Mucosa of descending colon (tissue), 3 donors: ENCODE measurements around the gene BLOC1S2. TPM values are rescaled to one million over a fixed set of nuclear protein-coding genes. Genes with fewer than 3 reads are reported as not detected.

Experiments used
- ATAC-seq: fragments of 200-7000 bp; cut with Tn5 transposase; one replicate; pipeline ENCODE4 v1.9.1; 2020; ENCODE audit warnings: mild to moderate bottlenecking, moderate library complexity
- DNase-seq, 3 donors: peaks; one replicate each; pipeline ENCODE4 v3.0.0-alpha.2; 2020
- H3K36me3 ChIP-seq: fragments of 200-600 bp; one replicate; pipeline ENCODE4 v1.8.0; 2021; ENCODE audit warnings: low read depth, mild to moderate bottlenecking
- H3K4me1 ChIP-seq: fragments of 200-600 bp; one replicate; pipeline ENCODE4 v1.8.0; 2021; ENCODE audit warnings: low read depth, mild to moderate bottlenecking
- H3K4me3 ChIP-seq: fragments of 200-600 bp; one replicate; pipeline ENCODE4 v1.8.0; 2021; ENCODE audit warnings: mild to moderate bottlenecking
- H3K9me3 ChIP-seq: fragments of 200-600 bp; one replicate; pipeline ENCODE4 v1.8.0; 2021; ENCODE audit warnings: mild to moderate bottlenecking
- intact Hi-C, 2 donors: fragments of 100-400 bp; cut with DNase I in 1 of 2; cut with micrococcal nuclease in 1 of 2; formaldehyde crosslinking; loops; one replicate each; pipeline versions ENCODE4 v1.11.0 to v1.11.1; 2022; cut with DNase I, micrococcal nuclease
- total RNA-seq, 3 donors: library from RNA; stranded (reverse); fragmentation: NEBNext Ultra II Directional in 2 of 3; extraction: Animal tissue kit (Norgen Biotek cat#: 25700) in 2 of 3; gene quantifications; one replicate each; pipeline versions ENCODE4 v1.2.1 to v1.2.4, GENCODE V29; 2021 to 2023
- TF ChIP-seq, protein P1 (sequence below): fragments of 200-600 bp; IDR thresholded peaks from one replicate; pipeline ENCODE4 v1.8.0; 2022; ENCODE audit warnings: antibody characterized with exemption, mild to moderate bottlenecking
- donor health status: DM: no; HTN: no; CAD: no; lungs with moderate emphysema.
- donor health status: DM: no; HTN: no; CAD: no.
- donor health status: DM: no; HTN: yes; CAD: no.

The BLOC1S2 gene
- total RNA-seq, 3 donors from 2014 or later = 17.1 to 23.8 (median 18.9) TPM

DNA sequence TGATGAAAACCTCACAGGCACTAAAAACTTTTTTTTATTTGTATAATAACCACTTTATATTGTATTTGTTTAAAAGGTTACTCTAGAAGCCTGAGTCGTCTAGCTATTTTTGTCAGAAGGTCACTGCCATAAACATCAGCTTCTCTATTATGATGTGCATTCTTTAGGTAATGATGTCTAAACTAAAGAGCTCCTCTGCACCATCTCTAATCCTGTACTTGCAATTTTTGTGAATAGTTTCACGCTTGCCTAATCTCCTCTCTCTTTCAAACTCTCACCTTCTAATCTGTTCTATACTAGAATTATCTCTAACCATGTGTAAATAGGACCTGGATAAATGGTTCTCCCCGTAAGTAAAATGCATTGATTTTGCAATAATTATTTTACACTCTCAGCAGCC, 46.6 kb downstream of the BLOC1S2 start:
- no peak for ATAC-seq
- intact Hi-C loops = no loop called here
- Histone ChIP-seq H3K36me3 (peaks cover 12% of the 10 kb centered on the region), H3K4me1 (no peaks in the 10 kb centered on the region), H3K9me3 (no peaks in the 10 kb centered on the region), H3K4me3 (no peak overlapping the region)
- TF ChIP-seq, protein P1, sequence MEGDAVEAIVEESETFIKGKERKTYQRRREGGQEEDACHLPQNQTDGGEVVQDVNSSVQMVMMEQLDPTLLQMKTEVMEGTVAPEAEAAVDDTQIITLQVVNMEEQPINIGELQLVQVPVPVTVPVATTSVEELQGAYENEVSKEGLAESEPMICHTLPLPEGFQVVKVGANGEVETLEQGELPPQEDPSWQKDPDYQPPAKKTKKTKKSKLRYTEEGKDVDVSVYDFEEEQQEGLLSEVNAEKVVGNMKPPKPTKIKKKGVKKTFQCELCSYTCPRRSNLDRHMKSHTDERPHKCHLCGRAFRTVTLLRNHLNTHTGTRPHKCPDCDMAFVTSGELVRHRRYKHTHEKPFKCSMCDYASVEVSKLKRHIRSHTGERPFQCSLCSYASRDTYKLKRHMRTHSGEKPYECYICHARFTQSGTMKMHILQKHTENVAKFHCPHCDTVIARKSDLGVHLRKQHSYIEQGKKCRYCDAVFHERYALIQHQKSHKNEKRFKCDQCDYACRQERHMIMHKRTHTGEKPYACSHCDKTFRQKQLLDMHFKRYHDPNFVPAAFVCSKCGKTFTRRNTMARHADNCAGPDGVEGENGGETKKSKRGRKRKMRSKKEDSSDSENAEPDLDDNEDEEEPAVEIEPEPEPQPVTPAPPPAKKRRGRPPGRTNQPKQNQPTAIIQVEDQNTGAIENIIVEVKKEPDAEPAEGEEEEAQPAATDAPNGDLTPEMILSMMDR = no peak
- no peak for DNase-seq

GRCh38 chr10:100238429-100238828, 48.1 kb downstream of the BLOC1S2 start:
- ATAC-seq = no peak
- no peak overlapping the region for H3K4me3 ChIP-seq
- TF ChIP-seq, protein P1 = no peak
- H3K36me3 ChIP-seq = peaks cover 11% of the 10 kb centered on the region
- no peaks in the 10 kb centered on the region for H3K9me3 ChIP-seq
- DNase-seq = no peak
- intact Hi-C loops = no loop called here
- H3K4me1 ChIP-seq = no peaks in the 10 kb centered on the region

GRCh38 chr10:100232101-100232500, 54.4 kb downstream of the BLOC1S2 start:
- peaks cover 8% of the 10 kb centered on the region for H3K36me3 ChIP-seq
- no peaks in the 10 kb centered on the region for H3K9me3 ChIP-seq
- TF ChIP-seq, protein P1 = no peak
- intact Hi-C loops = no loop called here
- DNase-seq (no peak), ATAC-seq (no peak)
- no peak overlapping the region for H3K4me3 ChIP-seq
- H3K4me1 ChIP-seq = peaks cover 3% of the 10 kb centered on the region

- Histone ChIP-seq H3K4me1 (peaks cover 3% of the 10 kb centered on the region), H3K4me3 (peak overlapping the region; percentile 91), H3K36me3 (no peaks in the 10 kb centered on the region), H3K9me3 (no peaks in the 10 kb centered on the region)
- peak in 1 of 3 donors; percentile 5 for DNase-seq
- TF ChIP-seq, protein P1 = no peak
- no peak for ATAC-seq
- intact Hi-C loops = no loop called here
Measured at GRCh38 chr10:100229819-100230422, 56.6 kb downstream of the BLOC1S2 start.

DNA sequence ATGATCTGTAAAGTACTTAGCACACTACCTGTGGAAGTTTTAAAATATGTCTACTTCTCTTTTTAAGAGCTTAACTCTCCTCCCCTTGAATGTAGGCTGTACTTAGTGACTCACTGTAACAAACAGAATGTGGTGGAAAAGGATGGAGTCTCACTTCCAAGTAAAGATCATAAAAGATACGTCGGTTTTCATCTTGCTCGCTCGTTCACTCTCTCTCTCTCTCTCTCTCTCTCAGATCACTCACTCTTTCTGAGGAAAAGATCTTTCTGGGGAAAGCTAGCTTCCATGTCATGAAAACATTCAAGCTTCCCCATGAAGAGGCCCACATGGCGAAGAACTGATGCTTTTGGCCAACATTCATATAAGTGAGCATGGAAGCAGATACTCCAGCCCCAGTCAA, 62.6 kb downstream of the BLOC1S2 start:
- no peaks in the 10 kb centered on the region for H3K9me3 ChIP-seq
- H3K4me1 ChIP-seq = peaks cover 3% of the 10 kb centered on the region
- no peak overlapping the region for H3K4me3 ChIP-seq
- TF ChIP-seq, protein P1 = no peak
- intact Hi-C loops = no loop called here
- no peaks in the 10 kb centered on the region for H3K36me3 ChIP-seq
- DNase-seq = no peak
- no peak for ATAC-seq

Other genes with a start within 250 kb of the BLOC1S2 start
- gene CPN1, start 204.8 kb downstream of the BLOC1S2 start, total RNA-seq = under 1 TPM in 1 of 3 donors, not detected in 2; 0.14 TPM
- gene ERLIN1, start 100.7 kb downstream of the BLOC1S2 start, total RNA-seq = 10 to 100 TPM; 33.4 to 57.9 (median 48.3) TPM
- 10 to 100 TPM; 18.2 to 21.4 (median 20.5) TPM for gene CHUK, start 57.1 kb downstream of the BLOC1S2 start, total RNA-seq
- gene CWF19L1, start 19.0 kb downstream of the BLOC1S2 start, total RNA-seq = 10 to 100 TPM; 15.5 to 17.0 (median 16.6) TPM
- under 1 TPM in 2 of 3 donors, not detected in 1; 0.22 to 0.60 TPM for gene PKD2L1, start 43.5 kb upstream of the BLOC1S2 start, total RNA-seq
- gene SCD, start 60.6 kb upstream of the BLOC1S2 start, total RNA-seq = 100 to 1,000 TPM in 1 of 3 donors, 10 to 100 TPM in 2; 40.7 to 108 (median 83.5) TPM
- not detected for gene WNT8B, start 176.3 kb upstream of the BLOC1S2 start, total RNA-seq
- 10 to 100 TPM; 14.0 to 24.8 (median 21.6) TPM for gene SEC31B, start 233.2 kb upstream of the BLOC1S2 start, total RNA-seq
- gene NDUFB8, start 243.2 kb upstream of the BLOC1S2 start, total RNA-seq = 100 to 1,000 TPM; 169 to 222 (median 202) TPM
- 10 to 100 TPM; 34.0 to 50.6 (median 42.3) TPM for gene HIF1AN, start 249.3 kb upstream of the BLOC1S2 start, total RNA-seq